ENCODE measurements around the gene SMARCD3.

The SMARCD3 gene

GRCh38 chr7:151210087-151210854 lies 38.2 kb downstream of the SMARCD3 start, which contains the start of gene H2BK1:
Gene H2BK1 (minus strand): TSS chr7:151210488. CDS start chr7:151210318, 170 bp downstream.
- no peak for DNase-seq

- DNase-seq = no peak
These were observed 38.9 kb downstream of the SMARCD3 start for GRCh38 chr7:151209588-151209987.

- no peak for DNase-seq
These were observed 40.1 kb downstream of the SMARCD3 start for GRCh38 chr7:151208253-151208862.

GRCh38 chr7:151207804-151208203 lies 40.7 kb downstream of the SMARCD3 start:
- DNase-seq = no peak

- no peak for DNase-seq
These were observed 41.2 kb downstream of the SMARCD3 start for GRCh38 chr7:151207315-151207714.

- no peak for DNase-seq
These were observed 41.6 kb downstream of the SMARCD3 start for GRCh38 chr7:151206914-151207313.

GRCh38 chr7:151205730-151206129 lies 42.8 kb downstream of the SMARCD3 start:
- no peak for DNase-seq

GRCh38 chr7:151204383-151205032 lies 44.0 kb downstream of the SMARCD3 start:
- no peak for DNase-seq

- DNase-seq = no peak
These were observed 45.7 kb downstream of the SMARCD3 start for GRCh38 chr7:151202836-151203235.

GRCh38 chr7:151201751-151202150 lies 46.7 kb downstream of the SMARCD3 start:
- DNase-seq = no peak

- no peak for DNase-seq
These were observed 47.1 kb downstream of the SMARCD3 start for GRCh38 chr7:151201344-151201743.

- DNase-seq = peak; percentile 58
These were observed 49.3 kb downstream of the SMARCD3 start for GRCh38 chr7:151198945-151199848.

- no peak for DNase-seq
These were observed 50.6 kb downstream of the SMARCD3 start for GRCh38 chr7:151197932-151198331.

- no peak for DNase-seq
These were observed 52.7 kb downstream of the SMARCD3 start for GRCh38 chr7:151195616-151196450.

- DNase-seq = no peak
These were observed 54.3 kb downstream of the SMARCD3 start for GRCh38 chr7:151194188-151194587.

- DNase-seq = no peak
These were observed 55.1 kb downstream of the SMARCD3 start for GRCh38 chr7:151193203-151193978.

- no peak for DNase-seq
These were observed 56.4 kb downstream of the SMARCD3 start for GRCh38 chr7:151192002-151192539.

- DNase-seq = no peak
These were observed 57.0 kb downstream of the SMARCD3 start for GRCh38 chr7:151191544-151191943.

- no peak for DNase-seq
These were observed 59.5 kb downstream of the SMARCD3 start for GRCh38 chr7:151189038-151189437.

Measured in right kidney (tissue), 1 donor.